Smooth muscle cell of the pulmonary artery (primary cell): ENCODE data around the gene CREB3L1. TPM values are rescaled to one million over a fixed set of nuclear protein-coding genes. Genes with fewer than 3 reads are reported as not detected.

Experiments
- total RNA-seq: library from RNA; depleted of rRNA; stranded (reverse); fragments of >200 nt; gene quantifications from 2 replicates; pipeline ENCODE4 v1.2.3, GENCODE V29; 2014

Gene CREB3L1
- 45.2 and 45.6 TPM in 2 replicates for total RNA-seq

GRCh38 chr11:46277622-46278386 is at the start of gene CREB3L1:
Gene CREB3L1 (plus strand): TSS chr11:46277662. CDS start chr11:46278112, 450 bp downstream.

GRCh38 chr11:46346886-46347636 is 69.6 kb downstream of the CREB3L1 start, which contains the start of gene DGKZ:
Gene DGKZ (plus strand): TSS chr11:46347463. CDS start chr11:46347660, 197 bp downstream.

Other genes starting within 250 kb of the CREB3L1 start
- gene PHF21A, start 156.2 kb upstream of the CREB3L1 start, total RNA-seq, result 18.2 and 21.9 TPM in 2 replicates
- 36.6 and 43.2 TPM in 2 replicates for gene DGKZ, start 69.8 kb downstream of the CREB3L1 start, total RNA-seq
- 9.6 and 24.3 TPM in 2 replicates for gene MDK, start 104.0 kb downstream of the CREB3L1 start, total RNA-seq
- gene CHRM4, start 114.1 kb downstream of the CREB3L1 start, total RNA-seq, result 0.07 and 0.23 TPM in 2 replicates